Activated CD4-positive, alpha-beta T cell treated with anti-CD3 and anti-CD28 coated beads for 36 hours (primary cell): ENCODE data around the gene KCNIP3. TPM values are rescaled to one million over a fixed set of nuclear protein-coding genes. Genes with fewer than 3 reads are reported as not detected.
"Not testable (repeated sequence)": the region's sequence is repeated elsewhere in the genome, so short reads cannot be mapped to it uniquely, and the experiment has no call there.

Experiments used
- ATAC-seq: fragments of 200-7000 bp; cut with Tn5 transposase; one replicate; pipeline ENCODE4 v1.10.0; 2021; ENCODE audit warnings: mild to moderate bottlenecking, moderate library complexity
- CTCF ChIA-PET: fragments of 350-600 bp; sonication (Branson Sonifier 250); formaldehyde crosslinking; loops from one replicate; lab custom pipeline; 2021; ENCODE audit warnings: antibody characterized with exemption; lab: Charles Lee
- POLR2A ChIA-PET: fragments of 350-600 bp; sonication (Branson Sonifier 250); formaldehyde crosslinking; loops from one replicate; lab custom pipeline; 2021; ENCODE audit warnings: antibody characterized with exemption, inconsistent platforms; lab: Charles Lee
- DNase-seq: peaks from one replicate; pipeline ENCODE4 v3.0.0-alpha.2; 2020
- H3K27ac Mint-ChIP-seq: one replicate; pipeline ENCODE4 v1.8.0; 2021; ENCODE audit warnings: mixed read lengths
- H3K27me3 Mint-ChIP-seq: one replicate; pipeline ENCODE4 v1.8.0; 2021; ENCODE audit warnings: mixed read lengths
- H3K36me3 Mint-ChIP-seq: one replicate; pipeline ENCODE4 v1.8.0; 2021; ENCODE audit warnings: low read depth, mixed read lengths
- H3K4me1 Mint-ChIP-seq: one replicate; pipeline ENCODE4 v1.8.0; 2021; ENCODE audit warnings: mixed read lengths
- H3K4me3 Mint-ChIP-seq: one replicate; pipeline ENCODE4 v1.8.0; 2021; ENCODE audit warnings: mild to moderate bottlenecking, moderate library complexity, mixed read lengths
- H3K9me3 Mint-ChIP-seq: one replicate; pipeline ENCODE4 v1.8.0; 2021; ENCODE audit warnings: low read depth, mixed read lengths
- intact Hi-C, 2 experiments: fragments of 100-400 bp; cut with DNase I in 1 of 2; cut with micrococcal nuclease in 1 of 2; formaldehyde crosslinking; loops; one replicate each; pipeline versions ENCODE4 v1.14.2 to v1.15.1; 2022 to 2024; cut with DNase I, micrococcal nuclease
- total RNA-seq, 2 experiments: library from RNA; stranded (reverse); gene quantifications; one replicate each; pipeline ENCODE4 v1.2.3, GENCODE V29; 2021

The KCNIP3 gene
- total RNA-seq, 2 experiments from 2014 or later = not detected

- no peak for DNase-seq
- Mint-ChIP-seq H3K4me3 (no peak overlapping the region), H3K27me3 (peaks cover 17% of the 10 kb centered on the region), H3K9me3 (no peaks in the 10 kb centered on the region), H3K4me1 (no peaks in the 10 kb centered on the region), H3K27ac (no peak overlapping the region), H3K36me3 (no peaks in the 10 kb centered on the region)
- intact Hi-C loops = no loop called here
- ChIA-PET CTCF (interaction anchor here (0.6 kb wide), 1 partner anchor 175 kb away, joined by 3 read pairs; no protein-coding TSS in a partner anchor), POLR2A (no interaction called here)
- ATAC-seq = no peak
Measured at GRCh38 chr2:95372845-95373244, 75.7 kb downstream of the KCNIP3 start.

GRCh38 chr2:95374029-95374428 lies 76.9 kb downstream of the KCNIP3 start:
- Mint-ChIP-seq H3K4me3 (no peak overlapping the region), H3K36me3 (no peaks in the 10 kb centered on the region), H3K27ac (no peak overlapping the region), H3K27me3 (peaks cover 13% of the 10 kb centered on the region), H3K9me3 (no peaks in the 10 kb centered on the region), H3K4me1 (no peaks in the 10 kb centered on the region)
- POLR2A ChIA-PET = no interaction called here
- CTCF ChIA-PET = interaction anchor here (0.6 kb wide), 1 partner anchor 15 kb away, joined by 3 read pairs; no protein-coding TSS in a partner anchor
- no peak for DNase-seq
- ATAC-seq = no peak
- intact Hi-C loops = no loop called here

GRCh38 chr2:95374451-95374920 lies 77.3 kb downstream of the KCNIP3 start:
- Mint-ChIP-seq H3K27ac (no peak overlapping the region), H3K4me1 (no peaks in the 10 kb centered on the region), H3K36me3 (no peaks in the 10 kb centered on the region), H3K4me3 (no peak overlapping the region), H3K27me3 (peaks cover 12% of the 10 kb centered on the region), H3K9me3 (no peaks in the 10 kb centered on the region)
- ChIA-PET CTCF (no interaction called here), POLR2A (no interaction called here)
- ATAC-seq = no peak
- intact Hi-C loops = no loop called here
- DNase-seq = no peak

- ATAC-seq (no peak), DNase-seq (no peak)
- Mint-ChIP-seq H3K27ac (no peak overlapping the region), H3K27me3 (peaks cover 16% of the 10 kb centered on the region), H3K9me3 (no peaks in the 10 kb centered on the region), H3K4me1 (no peaks in the 10 kb centered on the region), H3K36me3 (no peaks in the 10 kb centered on the region), H3K4me3 (no peak overlapping the region)
- intact Hi-C loops = no loop called here
- ChIA-PET POLR2A (no interaction called here), CTCF (no interaction called here)
Measured at GRCh38 chr2:95374921-95375471, 77.8 kb downstream of the KCNIP3 start.

GRCh38 chr2:95375532-95376150 lies 78.5 kb downstream of the KCNIP3 start:
- ATAC-seq = no peak
- Mint-ChIP-seq H3K27me3 (peaks cover 16% of the 10 kb centered on the region), H3K9me3 (no peaks in the 10 kb centered on the region), H3K4me3 (no peak overlapping the region), H3K4me1 (no peaks in the 10 kb centered on the region), H3K36me3 (no peaks in the 10 kb centered on the region), H3K27ac (no peak overlapping the region)
- no peak for DNase-seq
- ChIA-PET CTCF (interaction anchor here (1.3 kb wide), 1 partner anchor 11 kb away, joined by 4 read pairs; no protein-coding TSS in a partner anchor), POLR2A (no interaction called here)
- intact Hi-C loops = no loop called here

GRCh38 chr2:95376311-95377215 lies 79.4 kb downstream of the KCNIP3 start:
- H3K9me3 Mint-ChIP-seq = no peaks in the 10 kb centered on the region
- no peak overlapping the region for H3K27ac Mint-ChIP-seq
- no peaks in the 10 kb centered on the region for H3K4me1 Mint-ChIP-seq
- ChIA-PET CTCF (interaction anchor here (1.3 kb wide), 1 partner anchor 11 kb away, joined by 4 read pairs; no protein-coding TSS in a partner anchor), POLR2A (no interaction called here)
- DNase-seq (no peak), ATAC-seq (no peak)
- no peak overlapping the region for H3K4me3 Mint-ChIP-seq
- H3K27me3 Mint-ChIP-seq = peaks cover 16% of the 10 kb centered on the region
- intact Hi-C loops = no loop called here
- no peaks in the 10 kb centered on the region for H3K36me3 Mint-ChIP-seq

GRCh38 chr2:95377216-95378123 lies 80.3 kb downstream of the KCNIP3 start:
- ATAC-seq (no peak), DNase-seq (no peak)
- Mint-ChIP-seq H3K4me1 (no peaks in the 10 kb centered on the region), H3K27me3 (peaks cover 12% of the 10 kb centered on the region), H3K36me3 (no peaks in the 10 kb centered on the region), H3K9me3 (no peaks in the 10 kb centered on the region), H3K4me3 (no peak overlapping the region), H3K27ac (no peak overlapping the region)
- ChIA-PET CTCF (interaction anchor here (0.9 kb wide), 1 partner anchor 12 kb away, joined by 5 read pairs; no protein-coding TSS in a partner anchor), POLR2A (no interaction called here)
- intact Hi-C loops = no loop called here

- H3K36me3 Mint-ChIP-seq, intact Hi-C loops, ATAC-seq, DNase-seq, H3K4me1 Mint-ChIP-seq, H3K27me3 Mint-ChIP-seq, H3K9me3 Mint-ChIP-seq, H3K4me3 Mint-ChIP-seq, H3K27ac Mint-ChIP-seq: not testable (repeated sequence)
- CTCF ChIA-PET = interaction anchor here (0.9 kb wide), 1 partner anchor 11 kb away, joined by 5 read pairs; no protein-coding TSS in a partner anchor
- POLR2A ChIA-PET = interaction anchor here (0.6 kb wide), 1 partner anchor 188 kb away, joined by 3 read pairs; no protein-coding TSS in a partner anchor
Measured at GRCh38 chr2:95378281-95378680, 81.1 kb downstream of the KCNIP3 start.

- ChIA-PET CTCF (interaction anchor here (0.6 to 1.2 kb wide), 3 partner anchors 10 to 356 kb away, joined by 3 to 6 read pairs (median 3); no protein-coding TSS in a partner anchor), POLR2A (no interaction called here)
- no peaks in the 10 kb centered on the region for H3K36me3 Mint-ChIP-seq
- H3K27ac Mint-ChIP-seq = no peak overlapping the region
- H3K9me3 Mint-ChIP-seq = no peaks in the 10 kb centered on the region
- H3K4me3 Mint-ChIP-seq = no peak overlapping the region
- ATAC-seq (no peak), DNase-seq (no peak)
- H3K4me1 Mint-ChIP-seq = no peaks in the 10 kb centered on the region
- H3K27me3 Mint-ChIP-seq = peaks cover 8% of the 10 kb centered on the region
- intact Hi-C loops = no loop called here
Measured at GRCh38 chr2:95379371-95379831, 82.3 kb downstream of the KCNIP3 start.

- CTCF ChIA-PET = interaction anchor here (1.1 to 1.2 kb wide), 2 partner anchors 9 to 21 kb away, joined by 3 to 6 read pairs; no protein-coding TSS in a partner anchor
- POLR2A ChIA-PET = no interaction called here
Measured at GRCh38 chr2:95380280-95380679, 83.1 kb downstream of the KCNIP3 start.

More at GRCh38 chr2:95380280-95380679, 83.1 kb downstream of the KCNIP3 start:
- peaks cover 8% of the 10 kb centered on the region for H3K27me3 Mint-ChIP-seq
- H3K4me1 Mint-ChIP-seq = no peaks in the 10 kb centered on the region
- H3K27ac Mint-ChIP-seq = no peak overlapping the region
- no peaks in the 10 kb centered on the region for H3K36me3 Mint-ChIP-seq
- H3K4me3 Mint-ChIP-seq = no peak overlapping the region
- no peaks in the 10 kb centered on the region for H3K9me3 Mint-ChIP-seq
- ATAC-seq (no peak), DNase-seq (no peak)
- intact Hi-C loops = no loop called here
